G401 (cell line): Measurements from ENCODE around the gene PHYKPL. TPM values are rescaled to one million over a fixed set of nuclear protein-coding genes. Genes with fewer than 3 reads are reported as not detected.

Experiments
- DNase-seq: peaks from one replicate; pipeline ENCODE4 v3.0.0-alpha.2; 2015; ENCODE audit warnings: low spot score
- in situ Hi-C: cut with HindIII; loops from 2 replicates; pipeline ENCODE4 v1.10.0; 2016; ENCODE audit warnings: low sequenced_read_pairs, mixed read lengths
- total RNA-seq: library from RNA; depleted of rRNA; stranded (reverse); fragments of >200 nt; shearing (Covaris generic); gene quantifications from 2 replicates; pipeline ENCODE4 v1.2.3, GENCODE V29; 2014; rRNA removed

Gene PHYKPL
- total RNA-seq, 1 experiment from 2014 or later, result 26.6 TPM

GRCh38 chr5:178170455-178170854 lies 62.1 kb downstream of the PHYKPL start:
- DNase-seq, result no peak
- in situ Hi-C loops, result no loop called here

DNA sequence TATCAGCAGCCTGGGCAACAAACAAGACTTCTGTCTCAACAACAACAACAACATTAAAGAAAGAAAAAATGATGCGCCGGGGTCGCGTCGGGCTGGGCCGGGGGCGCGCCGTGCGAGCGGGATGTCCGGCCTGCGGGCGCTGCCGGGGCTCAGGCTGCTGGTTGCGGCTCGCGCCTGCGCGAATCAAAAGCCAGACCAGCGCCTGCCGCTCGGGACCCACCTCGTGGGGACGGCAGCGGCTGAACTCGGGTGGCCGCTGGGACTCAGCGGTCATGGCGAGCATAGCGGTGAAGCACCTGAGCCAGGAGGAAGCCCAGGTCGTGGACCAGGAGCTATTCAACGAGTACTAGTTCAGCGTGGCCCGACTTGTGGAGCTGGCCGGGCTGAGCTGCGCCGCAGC lies 67.0 kb downstream of the PHYKPL start:
- in situ Hi-C loops, result no loop called here

GRCh38 chr5:178163772-178164735 lies 68.5 kb downstream of the PHYKPL start:
- DNase-seq, result peak; percentile 86
- in situ Hi-C loops, result no loop called here

More for the DNA sequence above, 67.0 kb downstream of the PHYKPL start:
- DNase-seq, result no peak

DNA sequence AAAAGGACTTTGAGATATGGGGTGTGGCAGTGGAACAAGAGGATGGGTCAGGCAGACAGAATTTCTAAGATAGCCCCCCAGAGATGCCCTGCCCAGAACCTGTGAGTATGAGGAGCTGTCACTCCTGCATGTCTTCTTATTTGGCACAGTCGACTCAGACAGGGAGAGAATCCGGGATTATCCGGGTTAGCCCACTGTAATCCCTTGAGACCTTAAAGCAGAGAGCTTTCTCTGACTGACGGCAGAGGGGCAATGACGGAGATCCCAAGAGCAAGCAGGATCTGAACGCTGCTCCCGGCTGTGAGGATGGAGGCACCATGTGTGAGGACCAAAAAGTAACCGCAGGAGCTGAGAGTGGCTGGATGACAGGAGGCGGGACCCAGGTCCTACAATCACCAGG lies 70.1 kb downstream of the PHYKPL start:
- in situ Hi-C loops, result no loop called here

DNA sequence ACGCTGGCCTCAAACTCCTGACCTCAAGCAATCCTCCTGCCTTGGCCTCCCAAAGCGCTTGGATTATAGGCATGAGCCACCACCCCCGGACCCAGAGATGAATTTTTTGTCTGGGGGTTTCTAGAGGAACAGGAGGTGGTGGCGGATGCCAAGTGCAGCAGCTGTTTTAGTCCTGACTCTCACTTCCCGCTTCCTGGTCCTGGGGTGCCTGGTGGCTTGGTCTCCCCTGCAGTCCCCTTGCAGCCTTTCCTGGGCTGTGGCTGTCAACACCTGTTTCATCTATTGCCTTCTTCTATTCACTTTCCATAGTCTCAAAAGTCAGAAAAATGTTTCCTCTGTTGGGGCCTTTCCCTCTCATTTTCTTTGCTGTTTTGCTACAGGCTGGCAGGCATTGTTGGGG lies 72.4 kb downstream of the PHYKPL start:
- in situ Hi-C loops, result no loop called here
- DNase-seq, result no peak

More for the DNA sequence above, 70.1 kb downstream of the PHYKPL start:
- no peak for DNase-seq

Other genes starting within 250 kb of the PHYKPL start
- gene PROP1, start 236.6 kb downstream of the PHYKPL start, total RNA-seq, result not detected in 2 replicates
- 9.3 and 10.4 TPM in 2 replicates for gene N4BP3, start 119.3 kb downstream of the PHYKPL start, total RNA-seq
- 40.5 and 46.0 TPM in 2 replicates for gene RMND5B, start 101.8 kb downstream of the PHYKPL start, total RNA-seq
- 280 and 288 TPM in 2 replicates for gene NHP2, start 78.9 kb downstream of the PHYKPL start, total RNA-seq
- gene GMCL2, start 45.4 kb downstream of the PHYKPL start, total RNA-seq, result 0.03 TPM in 1 of 2 replicates, not detected in the other
- 160 and 197 TPM in 2 replicates for gene HNRNPAB, start 28.3 kb downstream of the PHYKPL start, total RNA-seq